ENCODE results near the gene ACTN1. TPM values are rescaled to one million over a fixed set of nuclear protein-coding genes. Genes with fewer than 3 reads are reported as not detected.
A peak's percentile ranks its signal among the peaks of the same experiment; 100 is the strongest.

The ACTN1 gene
- total and polyA plus RNA-seq, 2 of the 8 experiments (the other 6 are each of a cell fraction or from before 2014, with no cell fraction given), result 236 to 262 TPM

DNA sequence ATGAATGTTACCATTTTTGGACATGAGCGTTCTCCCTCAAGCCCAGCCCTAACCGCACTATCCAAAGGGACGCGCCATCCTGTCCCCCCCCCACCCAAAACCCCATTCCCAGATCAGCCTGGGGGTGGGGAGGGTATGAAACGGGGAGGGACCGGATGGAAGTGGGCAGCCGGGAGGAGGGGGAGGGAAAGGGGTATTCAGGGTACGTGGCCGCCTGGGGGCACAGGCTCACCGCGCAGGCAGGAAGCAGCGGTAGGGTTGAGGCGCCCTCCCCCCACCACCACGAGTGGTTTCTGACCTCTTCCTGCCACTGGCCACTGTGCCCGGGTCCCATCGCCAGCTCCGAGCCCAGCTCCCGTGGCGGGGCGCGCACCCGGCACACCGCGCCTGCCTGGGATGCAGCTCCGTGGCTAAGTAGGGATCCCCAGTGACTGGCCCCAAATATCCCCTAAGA, 1.4 kb downstream of the ACTN1 start (continued):
- TF ChIP-seq, protein P1, sequence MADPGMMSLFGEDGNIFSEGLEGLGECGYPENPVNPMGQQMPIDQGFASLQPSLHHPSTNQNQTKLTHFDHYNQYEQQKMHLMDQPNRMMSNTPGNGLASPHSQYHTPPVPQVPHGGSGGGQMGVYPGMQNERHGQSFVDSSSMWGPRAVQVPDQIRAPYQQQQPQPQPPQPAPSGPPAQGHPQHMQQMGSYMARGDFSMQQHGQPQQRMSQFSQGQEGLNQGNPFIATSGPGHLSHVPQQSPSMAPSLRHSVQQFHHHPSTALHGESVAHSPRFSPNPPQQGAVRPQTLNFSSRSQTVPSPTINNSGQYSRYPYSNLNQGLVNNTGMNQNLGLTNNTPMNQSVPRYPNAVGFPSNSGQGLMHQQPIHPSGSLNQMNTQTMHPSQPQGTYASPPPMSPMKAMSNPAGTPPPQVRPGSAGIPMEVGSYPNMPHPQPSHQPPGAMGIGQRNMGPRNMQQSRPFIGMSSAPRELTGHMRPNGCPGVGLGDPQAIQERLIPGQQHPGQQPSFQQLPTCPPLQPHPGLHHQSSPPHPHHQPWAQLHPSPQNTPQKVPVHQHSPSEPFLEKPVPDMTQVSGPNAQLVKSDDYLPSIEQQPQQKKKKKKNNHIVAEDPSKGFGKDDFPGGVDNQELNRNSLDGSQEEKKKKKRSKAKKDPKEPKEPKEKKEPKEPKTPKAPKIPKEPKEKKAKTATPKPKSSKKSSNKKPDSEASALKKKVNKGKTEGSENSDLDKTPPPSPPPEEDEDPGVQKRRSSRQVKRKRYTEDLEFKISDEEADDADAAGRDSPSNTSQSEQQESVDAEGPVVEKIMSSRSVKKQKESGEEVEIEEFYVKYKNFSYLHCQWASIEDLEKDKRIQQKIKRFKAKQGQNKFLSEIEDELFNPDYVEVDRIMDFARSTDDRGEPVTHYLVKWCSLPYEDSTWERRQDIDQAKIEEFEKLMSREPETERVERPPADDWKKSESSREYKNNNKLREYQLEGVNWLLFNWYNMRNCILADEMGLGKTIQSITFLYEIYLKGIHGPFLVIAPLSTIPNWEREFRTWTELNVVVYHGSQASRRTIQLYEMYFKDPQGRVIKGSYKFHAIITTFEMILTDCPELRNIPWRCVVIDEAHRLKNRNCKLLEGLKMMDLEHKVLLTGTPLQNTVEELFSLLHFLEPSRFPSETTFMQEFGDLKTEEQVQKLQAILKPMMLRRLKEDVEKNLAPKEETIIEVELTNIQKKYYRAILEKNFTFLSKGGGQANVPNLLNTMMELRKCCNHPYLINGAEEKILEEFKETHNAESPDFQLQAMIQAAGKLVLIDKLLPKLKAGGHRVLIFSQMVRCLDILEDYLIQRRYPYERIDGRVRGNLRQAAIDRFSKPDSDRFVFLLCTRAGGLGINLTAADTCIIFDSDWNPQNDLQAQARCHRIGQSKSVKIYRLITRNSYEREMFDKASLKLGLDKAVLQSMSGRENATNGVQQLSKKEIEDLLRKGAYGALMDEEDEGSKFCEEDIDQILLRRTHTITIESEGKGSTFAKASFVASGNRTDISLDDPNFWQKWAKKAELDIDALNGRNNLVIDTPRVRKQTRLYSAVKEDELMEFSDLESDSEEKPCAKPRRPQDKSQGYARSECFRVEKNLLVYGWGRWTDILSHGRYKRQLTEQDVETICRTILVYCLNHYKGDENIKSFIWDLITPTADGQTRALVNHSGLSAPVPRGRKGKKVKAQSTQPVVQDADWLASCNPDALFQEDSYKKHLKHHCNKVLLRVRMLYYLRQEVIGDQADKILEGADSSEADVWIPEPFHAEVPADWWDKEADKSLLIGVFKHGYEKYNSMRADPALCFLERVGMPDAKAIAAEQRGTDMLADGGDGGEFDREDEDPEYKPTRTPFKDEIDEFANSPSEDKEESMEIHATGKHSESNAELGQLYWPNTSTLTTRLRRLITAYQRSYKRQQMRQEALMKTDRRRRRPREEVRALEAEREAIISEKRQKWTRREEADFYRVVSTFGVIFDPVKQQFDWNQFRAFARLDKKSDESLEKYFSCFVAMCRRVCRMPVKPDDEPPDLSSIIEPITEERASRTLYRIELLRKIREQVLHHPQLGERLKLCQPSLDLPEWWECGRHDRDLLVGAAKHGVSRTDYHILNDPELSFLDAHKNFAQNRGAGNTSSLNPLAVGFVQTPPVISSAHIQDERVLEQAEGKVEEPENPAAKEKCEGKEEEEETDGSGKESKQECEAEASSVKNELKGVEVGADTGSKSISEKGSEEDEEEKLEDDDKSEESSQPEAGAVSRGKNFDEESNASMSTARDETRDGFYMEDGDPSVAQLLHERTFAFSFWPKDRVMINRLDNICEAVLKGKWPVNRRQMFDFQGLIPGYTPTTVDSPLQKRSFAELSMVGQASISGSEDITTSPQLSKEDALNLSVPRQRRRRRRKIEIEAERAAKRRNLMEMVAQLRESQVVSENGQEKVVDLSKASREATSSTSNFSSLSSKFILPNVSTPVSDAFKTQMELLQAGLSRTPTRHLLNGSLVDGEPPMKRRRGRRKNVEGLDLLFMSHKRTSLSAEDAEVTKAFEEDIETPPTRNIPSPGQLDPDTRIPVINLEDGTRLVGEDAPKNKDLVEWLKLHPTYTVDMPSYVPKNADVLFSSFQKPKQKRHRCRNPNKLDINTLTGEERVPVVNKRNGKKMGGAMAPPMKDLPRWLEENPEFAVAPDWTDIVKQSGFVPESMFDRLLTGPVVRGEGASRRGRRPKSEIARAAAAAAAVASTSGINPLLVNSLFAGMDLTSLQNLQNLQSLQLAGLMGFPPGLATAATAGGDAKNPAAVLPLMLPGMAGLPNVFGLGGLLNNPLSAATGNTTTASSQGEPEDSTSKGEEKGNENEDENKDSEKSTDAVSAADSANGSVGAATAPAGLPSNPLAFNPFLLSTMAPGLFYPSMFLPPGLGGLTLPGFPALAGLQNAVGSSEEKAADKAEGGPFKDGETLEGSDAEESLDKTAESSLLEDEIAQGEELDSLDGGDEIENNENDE (IDR thresholded peaks at IDR 0.05; ENCODE audit: insufficient replicate concordance, low read length), result no peak
- TF ChIP-seq RBBP5 (IDR thresholded peaks at IDR 0.05; ENCODE audit: borderline replicate concordance, low read depth, low read length), result 0 out of 2 replicates have a peak, but pooled peaks have one; percentile 47

Data from H1 (cell line).